Lower lobe of right lung (tissue), 2 donors: ENCODE data around the gene PDE9A. TPM values are rescaled to one million over a fixed set of nuclear protein-coding genes. Genes with fewer than 3 reads are reported as not detected.
A peak's percentile ranks its signal among the peaks of the same experiment; 100 is the strongest.

Experiments
- ATAC-seq, 2 donors: fragments of 200-7000 bp; cut with Tn5 transposase; one replicate each; pipeline ENCODE4 v1.9.1; 2020 to 2022; ENCODE audit warnings: mild to moderate bottlenecking in 2 of 2, moderate library complexity in 2 of 2
- DNase-seq: peaks from one replicate; pipeline ENCODE4 v3.0.0-alpha.2; 2020
- H3K27ac ChIP-seq: fragments of 200-600 bp; one replicate; pipeline ENCODE4 v1.8.0; 2022
- H3K27me3 ChIP-seq: fragments of 200-600 bp; one replicate; pipeline ENCODE4 v1.8.0; 2022; ENCODE audit warnings: low read depth
- H3K36me3 ChIP-seq: fragments of 200-600 bp; one replicate; pipeline ENCODE4 v1.8.0; 2022; ENCODE audit warnings: mild to moderate bottlenecking
- H3K4me1 ChIP-seq: fragments of 200-600 bp; one replicate; pipeline ENCODE4 v1.8.0; 2022
- H3K4me3 ChIP-seq: fragments of 200-600 bp; one replicate; pipeline ENCODE4 v1.8.0; 2022; ENCODE audit warnings: mild to moderate bottlenecking
- H3K9me3 ChIP-seq: fragments of 200-600 bp; one replicate; pipeline ENCODE4 v1.8.0; 2022
- CTCF ChIP-seq: fragments of 200-600 bp; IDR thresholded peaks from one replicate; pipeline ENCODE4 v1.8.0; 2022; ENCODE audit warnings: antibody characterized with exemption, mild to moderate bottlenecking
- intact Hi-C: fragments of 100-400 bp; cut with DNase I; formaldehyde crosslinking; loops from one replicate; pipeline ENCODE4 v1.11.0; 2022
- total RNA-seq: library from RNA; stranded (reverse); fragmentation: NEBNext Ultra II Directional; extraction: Animal tissue kit (Norgen Biotek cat#: 25700); gene quantifications from one replicate; pipeline ENCODE4 v1.2.1, GENCODE V29; 2021
- donor health status: DM: no; HTN: yes; CAD: no; lungs with severe emphysema.

PDE9A gene
- total RNA-seq, 1 donor from 2014 or later = 12.8 TPM

- intact Hi-C loops = no loop called here
- Histone ChIP-seq H3K27me3 (no peaks in the 10 kb centered on the region), H3K27ac (no peak overlapping the region), H3K9me3 (no peaks in the 10 kb centered on the region), H3K4me1 (peaks cover 6% of the 10 kb centered on the region), H3K4me3 (no peak overlapping the region), H3K36me3 (no peaks in the 10 kb centered on the region)
- TF ChIP-seq CTCF = no peak
- ATAC-seq (peak in 1 of 2 donors; percentile 18), DNase-seq (no peak)
Measured at GRCh38 chr21:42674351-42674940, 21.0 kb downstream of the PDE9A start.

- no peak for TF ChIP-seq CTCF
Measured at GRCh38 chr21:42675403-42675802, 22.0 kb downstream of the PDE9A start.

GRCh38 chr21:42676808-42677207 is 23.4 kb downstream of the PDE9A start:
- Histone ChIP-seq H3K36me3 (no peaks in the 10 kb centered on the region), H3K4me3 (no peak overlapping the region), H3K4me1 (peaks cover 6% of the 10 kb centered on the region), H3K9me3 (no peaks in the 10 kb centered on the region), H3K27ac (no peak overlapping the region), H3K27me3 (no peaks in the 10 kb centered on the region)
- no peak for DNase-seq
- intact Hi-C loops = no loop called here
- no peak for ATAC-seq
- no peak for TF ChIP-seq CTCF

More at GRCh38 chr21:42675403-42675802, 22.0 kb downstream of the PDE9A start:
- Histone ChIP-seq H3K9me3 (no peaks in the 10 kb centered on the region), H3K27ac (no peak overlapping the region), H3K4me1 (peaks cover 6% of the 10 kb centered on the region), H3K36me3 (no peaks in the 10 kb centered on the region), H3K4me3 (no peak overlapping the region), H3K27me3 (no peaks in the 10 kb centered on the region)
- DNase-seq = no peak
- intact Hi-C loops = no loop called here
- ATAC-seq = no peak

- intact Hi-C loops = no loop called here
- TF ChIP-seq CTCF = no peak
- H3K4me1 ChIP-seq = peaks cover 6% of the 10 kb centered on the region
- no peaks in the 10 kb centered on the region for H3K27me3 ChIP-seq
- ATAC-seq (no peak), DNase-seq (no peak)
- H3K36me3 ChIP-seq = no peaks in the 10 kb centered on the region
- H3K4me3 ChIP-seq = no peak overlapping the region
- no peaks in the 10 kb centered on the region for H3K9me3 ChIP-seq
- H3K27ac ChIP-seq = no peak overlapping the region
Measured at GRCh38 chr21:42677339-42678321, 24.2 kb downstream of the PDE9A start.

- Histone ChIP-seq H3K36me3 (no peaks in the 10 kb centered on the region), H3K27me3 (no peaks in the 10 kb centered on the region), H3K9me3 (no peaks in the 10 kb centered on the region), H3K4me1 (peaks cover 6% of the 10 kb centered on the region), H3K4me3 (no peak overlapping the region), H3K27ac (no peak overlapping the region)
- no peak for TF ChIP-seq CTCF
- DNase-seq (no peak), ATAC-seq (no peak)
- intact Hi-C loops = no loop called here
Measured at GRCh38 chr21:42678618-42679295, 25.3 kb downstream of the PDE9A start.
